Measurements from ENCODE around the gene MPRIP.

MPRIP gene

GRCh38 chr17:17089796-17090641 is 47.8 kb downstream of the MPRIP start:
- no peak for DNase-seq

- no peak for DNase-seq
Measured at GRCh38 chr17:17090642-17091103, 48.4 kb downstream of the MPRIP start.

- DNase-seq: no peak
Measured at GRCh38 chr17:17091276-17091675, 49.0 kb downstream of the MPRIP start.

GRCh38 chr17:17091856-17092756 is 49.8 kb downstream of the MPRIP start:
- DNase-seq: no peak

GRCh38 chr17:17093764-17094163 is 51.5 kb downstream of the MPRIP start:
- no peak for DNase-seq

GRCh38 chr17:17096438-17097178 is 54.4 kb downstream of the MPRIP start:
- DNase-seq: no peak

GRCh38 chr17:17097763-17098345 is 55.6 kb downstream of the MPRIP start:
- no peak for DNase-seq

- no peak for DNase-seq
Measured at GRCh38 chr17:17098551-17099179, 56.4 kb downstream of the MPRIP start.

- DNase-seq: no peak
Measured at GRCh38 chr17:17102176-17102575, 59.9 kb downstream of the MPRIP start.

- DNase-seq: no peak
Measured at GRCh38 chr17:17103160-17103559, 60.9 kb downstream of the MPRIP start.

- DNase-seq: no peak
Measured at GRCh38 chr17:17104036-17104435, 61.8 kb downstream of the MPRIP start.

- no peak for DNase-seq
Measured at GRCh38 chr17:17104494-17104893, 62.2 kb downstream of the MPRIP start.

- DNase-seq: no peak
Measured at GRCh38 chr17:17105976-17106375, 63.7 kb downstream of the MPRIP start.

- no peak for DNase-seq
Measured at GRCh38 chr17:17106756-17107155, 64.5 kb downstream of the MPRIP start.

- no peak for DNase-seq
Measured at GRCh38 chr17:17107281-17107680, 65.0 kb downstream of the MPRIP start.

GRCh38 chr17:17107891-17108431 is 65.7 kb downstream of the MPRIP start:
- peak in 1 of 3 donors; percentile 8 for DNase-seq

- DNase-seq: no peak
Measured at GRCh38 chr17:17108451-17109049, 66.3 kb downstream of the MPRIP start.

GRCh38 chr17:17109256-17109655 is 67.0 kb downstream of the MPRIP start:
- no peak for DNase-seq

GRCh38 chr17:17109907-17110306 is 67.7 kb downstream of the MPRIP start:
- peak in 2 of 3 donors; percentile 20 to 27 for DNase-seq

GRCh38 chr17:17110520-17110919 is 68.3 kb downstream of the MPRIP start:
- no peak for DNase-seq

Measured in suppressor macrophage treated with lipopolysaccharide for 1 hour (primary cell).